Thyroid gland (tissue), 4 donors: ENCODE results near the gene SLC9A4.

ENCODE experiments used
- CTCF ChIP-seq, 6 experiments: fragments of 200-600 bp in 3 of 6; fragments of 450-650 bp in 3 of 6; sonication (generic) in 3 of 6; IDR thresholded peaks; one replicate each; pipeline ENCODE4 v1.5.1; 2016 to 2019; ENCODE audit warnings: antibody characterized with exemption in 6 of 6, mild to moderate bottlenecking in 2 of 6, inconsistent platforms in 1 of 6, moderate library complexity in 1 of 6
- POLR2A ChIP-seq, 2 donors: fragments of 450-650 bp; IDR thresholded peaks; one replicate each; pipeline ENCODE4 v1.6.1; 2017; ENCODE audit warnings: antibody characterized with exemption in 2 of 2, mild to moderate bottlenecking in 2 of 2, moderate library complexity in 1 of 2

GRCh38 chr2:102433973-102434654 is 38.9 kb upstream of the SLC9A4 start:
- TF ChIP-seq CTCF (IDR thresholded peaks at IDR 0.05) (no peak), POLR2A (IDR thresholded peaks at IDR 0.05) (no peak)
